ENCODE data around the gene ADAM12. TPM values are rescaled to one million over a fixed set of nuclear protein-coding genes. Genes with fewer than 3 reads are reported as not detected.

ADAM12 gene
- total RNA-seq, 4 donors from 2014 or later, result under 0.01 to 1.3 (median 1.0) TPM

DNA sequence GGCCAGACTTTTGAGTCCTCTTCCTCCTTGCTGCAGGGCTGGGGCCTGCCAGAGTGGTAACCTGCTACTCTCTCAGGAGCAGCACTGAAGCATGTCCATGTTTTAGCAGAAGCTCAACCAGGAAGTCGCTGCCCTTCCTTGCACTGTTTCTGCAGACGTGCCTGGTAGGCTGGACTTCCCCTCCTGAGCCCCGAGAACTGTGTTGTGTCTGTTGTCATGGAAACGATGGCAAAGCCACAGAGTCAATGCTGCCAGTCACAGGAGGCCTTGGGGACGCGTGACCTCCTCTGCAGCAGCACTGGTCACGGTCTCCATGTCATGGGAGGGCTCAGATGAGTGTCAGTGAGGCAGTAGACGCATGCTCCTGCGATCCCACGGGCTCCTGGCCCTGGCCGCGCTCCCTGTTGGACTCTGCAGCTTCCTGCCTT lies 346.5 kb downstream of the ADAM12 start:
- peak overlapping the region in 2 of 4 donors; percentile 19 to 45 for H3K27ac ChIP-seq (replicated peaks in 1 of 4)
- peaks cover 0 to 9% (median 0%) of the 10 kb centered on the region in 4 donors for H3K27me3 ChIP-seq
- intact Hi-C loops (cut with DNase I), result no loop called here
- no peaks in the 10 kb centered on the region for H3K9me3 ChIP-seq
- H3K36me3 ChIP-seq, result no peaks in the 10 kb centered on the region
- H3K4me3 ChIP-seq, result peak overlapping the region in 2 of 4 donors; percentile 0 to 8
- peaks cover 9 to 14% (median 10%) of the 10 kb centered on the region in 4 donors for H3K4me1 ChIP-seq
- TF ChIP-seq POLR2AphosphoS5 (IDR thresholded peaks at IDR 0.05), result peak; percentile 12 to 59
- TF ChIP-seq, protein P1, sequence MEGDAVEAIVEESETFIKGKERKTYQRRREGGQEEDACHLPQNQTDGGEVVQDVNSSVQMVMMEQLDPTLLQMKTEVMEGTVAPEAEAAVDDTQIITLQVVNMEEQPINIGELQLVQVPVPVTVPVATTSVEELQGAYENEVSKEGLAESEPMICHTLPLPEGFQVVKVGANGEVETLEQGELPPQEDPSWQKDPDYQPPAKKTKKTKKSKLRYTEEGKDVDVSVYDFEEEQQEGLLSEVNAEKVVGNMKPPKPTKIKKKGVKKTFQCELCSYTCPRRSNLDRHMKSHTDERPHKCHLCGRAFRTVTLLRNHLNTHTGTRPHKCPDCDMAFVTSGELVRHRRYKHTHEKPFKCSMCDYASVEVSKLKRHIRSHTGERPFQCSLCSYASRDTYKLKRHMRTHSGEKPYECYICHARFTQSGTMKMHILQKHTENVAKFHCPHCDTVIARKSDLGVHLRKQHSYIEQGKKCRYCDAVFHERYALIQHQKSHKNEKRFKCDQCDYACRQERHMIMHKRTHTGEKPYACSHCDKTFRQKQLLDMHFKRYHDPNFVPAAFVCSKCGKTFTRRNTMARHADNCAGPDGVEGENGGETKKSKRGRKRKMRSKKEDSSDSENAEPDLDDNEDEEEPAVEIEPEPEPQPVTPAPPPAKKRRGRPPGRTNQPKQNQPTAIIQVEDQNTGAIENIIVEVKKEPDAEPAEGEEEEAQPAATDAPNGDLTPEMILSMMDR (IDR thresholded peaks at IDR 0.05), result no peak
- 72% methylated on average over 8 of the region's 12 CpGs for WGBS
- peak; percentile 94 for DNase-seq (ENCODE audit: extremely low spot score)

DNA sequence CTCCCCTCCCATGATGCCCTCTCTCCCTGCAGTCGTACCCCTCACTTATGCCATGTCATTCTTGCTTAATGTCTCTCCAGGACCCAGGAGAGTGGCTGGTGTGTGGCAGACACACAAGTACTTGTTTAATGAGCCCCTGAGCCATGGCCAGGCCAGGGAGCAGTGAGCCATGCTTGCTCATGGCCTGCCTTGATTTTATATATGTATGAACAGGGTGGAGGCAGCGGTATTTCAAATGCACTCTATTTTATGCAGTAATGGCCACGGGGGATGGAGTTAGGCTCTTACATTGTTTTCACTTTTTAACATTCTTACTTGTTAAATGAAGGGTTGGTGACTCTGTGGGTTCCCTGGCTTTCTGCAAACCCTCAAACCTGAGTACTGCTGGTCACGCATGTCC lies 347.2 kb downstream of the ADAM12 start:
- Histone ChIP-seq H3K27me3 (peaks cover 0 to 9% (median 0%) of the 10 kb centered on the region in 4 donors), H3K4me3 (no peak overlapping the region), H3K4me1 (peaks cover 9 to 14% (median 10%) of the 10 kb centered on the region in 4 donors), H3K27ac (replicated peaks in 1 of 4) (peak overlapping the region in 1 of 4 donors; percentile 45), H3K36me3 (no peaks in the 10 kb centered on the region), H3K9me3 (no peaks in the 10 kb centered on the region)
- DNase-seq (ENCODE audit: extremely low spot score), result no peak
- WGBS, result 85% methylated on average over 4 of the region's 4 CpGs
- TF ChIP-seq EP300 (IDR thresholded peaks at IDR 0.05) (no peak), POLR2AphosphoS5 (IDR thresholded peaks at IDR 0.05) (no peak), POLR2A (IDR thresholded peaks at IDR 0.05; ENCODE audit: low read depth) (no peak)
- TF ChIP-seq, protein P1 (IDR thresholded peaks at IDR 0.05), result no peak
- intact Hi-C loops (cut with DNase I), result no loop called here

DNA sequence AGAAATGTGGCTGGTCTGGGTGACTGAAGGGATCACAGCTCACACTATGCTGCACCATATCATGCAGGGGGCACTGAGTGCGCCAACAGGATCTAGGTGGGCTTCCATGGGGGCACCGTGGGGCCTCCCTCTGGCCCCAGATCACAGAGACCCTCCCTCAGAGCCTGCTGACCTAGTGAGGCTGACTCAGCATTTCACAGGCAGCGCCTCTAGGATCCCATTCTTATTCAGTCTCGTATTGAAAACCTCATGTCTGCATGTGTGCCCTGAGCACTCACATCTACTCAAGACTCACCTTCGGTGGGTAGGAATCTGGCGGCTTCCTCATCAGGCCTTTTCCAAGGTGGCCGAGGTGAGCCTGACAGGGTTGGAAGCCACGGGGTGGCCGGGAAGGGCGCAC lies 350.3 kb downstream of the ADAM12 start:
- Histone ChIP-seq H3K27ac (replicated peaks in 1 of 4) (no peak overlapping the region), H3K4me1 (peaks cover 9 to 14% (median 10%) of the 10 kb centered on the region in 4 donors), H3K4me3 (no peak overlapping the region), H3K9me3 (peaks cover 0 to 11% (median 5%) of the 10 kb centered on the region in 4 donors), H3K27me3 (no peaks in the 10 kb centered on the region), H3K36me3 (no peaks in the 10 kb centered on the region)
- no peak for DNase-seq (ENCODE audit: extremely low spot score)
- intact Hi-C loops (cut with DNase I), result no loop called here
- TF ChIP-seq, protein P1 (IDR thresholded peaks at IDR 0.05), result no peak
- TF ChIP-seq EP300 (IDR thresholded peaks at IDR 0.05), result no peak
- TF ChIP-seq POLR2AphosphoS5 (IDR thresholded peaks at IDR 0.05), result no peak
- no peak for TF ChIP-seq POLR2A (IDR thresholded peaks at IDR 0.05; ENCODE audit: low read depth)
- 91% methylated on average over 5 of the region's 10 CpGs for WGBS

DNA sequence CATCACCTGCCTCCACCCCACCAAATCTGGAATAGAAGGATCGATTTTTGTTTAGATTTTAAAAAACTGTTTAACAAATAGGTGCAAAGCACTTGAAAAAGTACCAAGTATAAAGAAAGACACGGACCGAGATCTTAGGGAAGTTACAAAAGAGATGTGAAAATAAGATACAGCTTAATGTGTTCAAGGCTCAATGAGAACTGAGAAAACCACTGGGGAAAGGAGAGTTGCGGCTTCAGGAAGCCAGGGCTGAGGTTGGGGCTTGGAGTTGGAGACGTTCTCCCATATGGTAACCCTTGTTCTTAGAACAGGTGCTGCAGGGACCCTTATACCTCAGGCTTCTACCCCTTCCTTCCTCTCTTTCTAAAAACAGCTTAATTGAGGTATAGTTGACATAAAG lies 351.8 kb downstream of the ADAM12 start:
- 41% methylated on average over 5 of the region's 5 CpGs for WGBS
- intact Hi-C loops (cut with DNase I), result no loop called here
- no peak overlapping the region for H3K27ac ChIP-seq (replicated peaks in 1 of 4)

More for the DNA sequence above, 351.8 kb downstream of the ADAM12 start:
- peaks cover 0 to 11% (median 5%) of the 10 kb centered on the region in 4 donors for H3K9me3 ChIP-seq
- no peaks in the 10 kb centered on the region for H3K36me3 ChIP-seq
- H3K4me3 ChIP-seq, result no peak overlapping the region
- H3K4me1 ChIP-seq, result peaks cover 0 to 3% (median 2%) of the 10 kb centered on the region in 4 donors
- TF ChIP-seq POLR2A (IDR thresholded peaks at IDR 0.05; ENCODE audit: low read depth) (no peak), POLR2AphosphoS5 (IDR thresholded peaks at IDR 0.05) (no peak), EP300 (IDR thresholded peaks at IDR 0.05) (no peak)
- TF ChIP-seq, protein P1 (IDR thresholded peaks at IDR 0.05), result no peak
- no peaks in the 10 kb centered on the region for H3K27me3 ChIP-seq
- DNase-seq (ENCODE audit: extremely low spot score), result no peak
